K562 (cell line): ENCODE data around the gene SLC7A10. TPM values are rescaled to one million over a fixed set of nuclear protein-coding genes. Genes with fewer than 3 reads are reported as not detected.

Experiments
- ATAC-seq: fragments of 200-7000 bp; cut with Tn5 transposase; 3 replicates; pipeline ENCODE4 v1.9.1; 2020; ENCODE audit warnings: moderate library complexity
- BruUV-seq: library from RNA; stranded (reverse); fragments of 400-500 nt; replicated peaks from 2 replicates; lab custom pipeline; 2021; lab: Mats Ljungman, UMichigan
- CTCF ChIA-PET: fragments of 300-600 bp; formaldehyde crosslinking; extraction: SDS; loops from one replicate; lab custom pipeline; 2021; ENCODE audit warnings: low intra/inter-chr PET ratio; lab: Yijun Ruan, JAX
- POLR2A ChIA-PET: fragments of 300-600, 350-650 bp; sonication (Branson Sonifier 250); formaldehyde crosslinking; extraction: SDS; loops from one replicate; lab custom pipeline; 2021; ENCODE audit warnings: antibody characterized with exemption, inconsistent platforms; lab: Yijun Ruan, JAX
- DNase-seq, 4 experiments: peaks; one replicate each; pipeline versions ENCODE4 v3.0.0 to v3.0.0-alpha.2; 2011 to 2018; ENCODE audit warnings: low spot score in 3 of 4, mixed read lengths in 3 of 4; ENCODE audit errors: extremely low read depth in 1 of 4
- FAIRE-seq: peaks from 2 replicates; lab custom pipeline; 2011; peaks lifted over from hg19 to GRCh38; lab: Jason Lieb, UNC
- H2AFZ ChIP-seq: 2 replicates; pipeline ENCODE4 v1.6.0; 2011; ENCODE audit warnings: low read depth, low read length, control low read depth, inconsistent platforms
- H3K27ac ChIP-seq: fragments of 200-600 bp; 3 replicates; pipeline ENCODE4 v1.8.0; 2011; ENCODE audit warnings: low read depth, mild to moderate bottlenecking, control low read depth, inconsistent platforms, low read length, moderate library complexity, mixed read lengths; ENCODE audit errors: extremely low read depth
- H3K27me3 ChIP-seq, 2 experiments: fragments of 300-600 bp in 1 of 2; 2 replicates in 1 of 2; 3 replicates in 1 of 2; pipeline versions ENCODE4 v1.6.0 to v1.8.0; 2011; ENCODE audit warnings: inconsistent platforms in 2 of 2, low read length in 2 of 2, mild to moderate bottlenecking in 1 of 2, mixed read lengths in 1 of 2, moderate library complexity in 1 of 2; ENCODE audit not compliant: control insufficient read depth in 2 of 2, insufficient read depth in 2 of 2
- H3K36me3 ChIP-seq: fragments of 300-600 bp; 3 replicates; pipeline ENCODE4 v1.8.0; 2011; ENCODE audit warnings: mild to moderate bottlenecking, low read length, inconsistent platforms; ENCODE audit not compliant: control insufficient read depth, insufficient read depth
- H3K4me1 ChIP-seq, 2 experiments: fragments of 200-600 bp in 1 of 2; replicated peaks in 1 of 2; 2 replicates in 1 of 2; 3 replicates in 1 of 2; pipeline versions ENCODE4 v1.5.1 to v1.8.0; 2011; ENCODE audit warnings: inconsistent platforms in 2 of 2, low read length in 2 of 2, mild to moderate bottlenecking in 1 of 2, mixed read lengths in 1 of 2, moderate library complexity in 1 of 2; ENCODE audit not compliant: control insufficient read depth in 2 of 2, insufficient read depth in 2 of 2
- H3K4me2 ChIP-seq: 2 replicates; pipeline ENCODE4 v1.6.1; 2011; ENCODE audit warnings: low read length, control low read depth, inconsistent platforms, mixed read lengths; ENCODE audit not compliant: insufficient read depth
- H3K4me3 ChIP-seq: fragments of 200-600 bp; sonication (generic), shearing (Covaris generic); 2 replicates; pipeline ENCODE4 v1.5.1; 2016; ENCODE audit warnings: control low read depth, inconsistent platforms
- H3K79me2 ChIP-seq: fragments of 200-600 bp; 3 replicates; pipeline ENCODE4 v1.8.0; 2011; ENCODE audit warnings: low read length, inconsistent platforms; ENCODE audit not compliant: control insufficient read depth, insufficient read depth
- H3K9ac ChIP-seq, 2 experiments: 2 replicates each; pipeline versions ENCODE4 v1.6.0 to v1.6.1; 2011; ENCODE audit warnings: low read depth in 2 of 2, low read length in 2 of 2, control low read depth in 1 of 2, inconsistent platforms in 1 of 2, mild to moderate bottlenecking in 1 of 2, mixed read lengths in 1 of 2; ENCODE audit not compliant: insufficient read depth in 1 of 2
- H3K9me1 ChIP-seq: one replicate; pipeline ENCODE4 v1.6.0; 2011; ENCODE audit warnings: inconsistent platforms, mild to moderate bottlenecking, low read length, moderate library complexity; ENCODE audit not compliant: control insufficient read depth, insufficient read depth
- H3K9me3 ChIP-seq: replicated peaks from 2 replicates; pipeline ENCODE4 v1.5.1; 2011; ENCODE audit warnings: low read depth, low read length, inconsistent platforms; ENCODE audit not compliant: control insufficient read depth, insufficient read depth
- H4K20me1 ChIP-seq: replicated peaks from 2 replicates; pipeline ENCODE4 v1.6.1; 2011; ENCODE audit warnings: low read length, inconsistent platforms, mixed read lengths; ENCODE audit not compliant: control insufficient read depth, insufficient read depth
- CCNT2 ChIP-seq: IDR thresholded peaks from 2 replicates; pipeline ENCODE4 v1.6.1; 2011; ENCODE audit warnings: borderline replicate concordance, low read depth, mild to moderate bottlenecking, moderate library complexity, mixed read lengths, low read length; ENCODE audit not compliant: insufficient read length; ENCODE audit errors: extremely low read depth
- CXXC5 ChIP-seq: fragments of 250-450 bp; sonication (Bioruptor Pico); IDR thresholded peaks from 2 replicates; pipeline ENCODE4 v1.8.0; 2022; ENCODE audit warnings: inconsistent platforms, mild to moderate bottlenecking, moderate library complexity
- FOXJ2 ChIP-seq: fragments of 200-800 bp; sonication (Bioruptor generic); IDR thresholded peaks from 2 replicates; pipeline ENCODE4 v1.6.1; 2016; ENCODE audit warnings: missing genetic modification characterization, missing compliant biosample characterization
- FOXP1 ChIP-seq: sonication (generic); formaldehyde crosslinking; IDR thresholded peaks from 2 replicates; pipeline ENCODE4 v1.8.0; 2022; ENCODE audit warnings: mild to moderate bottlenecking, missing genetic modification reagents
- RAD21 ChIP-seq, 2 experiments: fragments of 250-450 bp in 1 of 2; fragments of 450-650 bp in 1 of 2; sonication (Bioruptor Pico) in 1 of 2; formaldehyde crosslinking in 1 of 2; IDR thresholded peaks in 1 of 2; conservative IDR thresholded peaks in 1 of 2; 2 replicates each; pipeline versions ENCODE4 v1.4.0 to v1.8.0; 2020 to 2022; ENCODE audit warnings: mild to moderate bottlenecking in 2 of 2, moderate library complexity in 1 of 2
- SAFB ChIP-seq: fragments of 200-400 bp; formaldehyde crosslinking; IDR thresholded peaks from 2 replicates; pipeline ENCODE4 v1.6.1; 2017; ENCODE audit warnings: low read depth, low read length, borderline replicate concordance
- XRCC3 ChIP-seq: fragments of 450-650 bp; IDR thresholded peaks from 2 replicates; pipeline ENCODE4 v1.6.1; 2017; ENCODE audit warnings: mild to moderate bottlenecking, moderate library complexity
- WGBS: fragments of 100-300 bp; shearing (Covaris generic); methylation state at CpG from one replicate; pipeline ENCODE4 v1.1.6; 2016; ENCODE audit warnings: low coverage, mixed read lengths; ENCODE audit not compliant: insufficient coverage; ENCODE audit errors: missing lambda C conversion rate; 5-methylcytosine and 5-hydroxymethylcytosine counted together
- in situ Hi-C: fragments of 300-500 bp; cut with MboI; formaldehyde crosslinking; loops from 4 replicates; pipeline ENCODE4 v1.15.0; 2018; ENCODE audit warnings: inconsistent platforms, mixed read lengths
- intact Hi-C: fragments of 100-400 bp; cut with micrococcal nuclease; formaldehyde crosslinking; loops from 2 replicates; pipeline ENCODE4 v1.14.2; 2022
- polyA plus RNA-seq, 8 experiments: library from polyadenylated mRNA; depleted of rRNA in 4 of 8; stranded (reverse) in 5 of 8; unstranded in 3 of 8; fragments of >200 nt; fragmentation: Nextera tagmentation in 2 of 8; fragmentation: Illumina TruSeq in 1 of 8; extraction: Ambion mirVana in 2 of 8; extraction: Trizol in 1 of 8; gene quantifications; 2 replicates each; pipeline versions ENCODE4 v1.2.1 to v1.2.3, GENCODE V29; 2011 to 2014; ENCODE audit warnings: inconsistent platforms in 1 of 8, missing spikeins in 1 of 8
- total RNA-seq, 7 experiments: library from RNA; depleted of rRNA in 6 of 7; stranded (reverse); fragments of >200 nt in 6 of 7; fragmentation: Illumina TruSeq in 2 of 7; extraction: Trizol in 2 of 7; gene quantifications; 2 replicates each; pipeline versions ENCODE4 v1.2.1 to v1.2.3, GENCODE V29; 2011 to 2021; ENCODE audit warnings: low replicate concordance in 1 of 7
- TF ChIP-seq, protein P1 (sequence below): IDR thresholded peaks from 2 replicates; pipeline ENCODE4 v1.6.1; 2011; ENCODE audit warnings: borderline replicate concordance, low read depth, mild to moderate bottlenecking, moderate library complexity, low read length; ENCODE audit not compliant: insufficient read depth, poor library complexity, severe bottlenecking
- TF ChIP-seq, protein P2 (sequence below), 3 experiments: IDR thresholded peaks in 2 of 3; conservative IDR thresholded peaks in 1 of 3; 2 replicates each; pipeline ENCODE4 v1.5.1; 2011 to 2012; ENCODE audit warnings: low read length in 3 of 3, mild to moderate bottlenecking in 3 of 3, control low read depth in 2 of 3, improper control_type of control experiment in 1 of 3, inconsistent platforms in 1 of 3, low read depth in 1 of 3, mixed read lengths in 1 of 3, moderate library complexity in 1 of 3; ENCODE audit not compliant: insufficient read depth in 2 of 3
- TF ChIP-seq, protein P3 (sequence below): fragments of 250-450 bp; sonication (Bioruptor Pico); IDR thresholded peaks from 2 replicates; pipeline ENCODE4 v1.4.0; 2020; ENCODE audit warnings: mild to moderate bottlenecking, moderate library complexity
- TF ChIP-seq, protein P4 (sequence below): fragments of 450-650 bp; IDR thresholded peaks from 2 replicates; pipeline ENCODE4 v1.6.1; 2016; ENCODE audit warnings: low read depth, mild to moderate bottlenecking, moderate library complexity

The SLC7A10 gene
- total and polyA plus RNA-seq, 9 of the 15 experiments (the other 6 are each of a cell fraction or from before 2014, with no cell fraction given), result 0.07 TPM; not detected in 8

DNA sequence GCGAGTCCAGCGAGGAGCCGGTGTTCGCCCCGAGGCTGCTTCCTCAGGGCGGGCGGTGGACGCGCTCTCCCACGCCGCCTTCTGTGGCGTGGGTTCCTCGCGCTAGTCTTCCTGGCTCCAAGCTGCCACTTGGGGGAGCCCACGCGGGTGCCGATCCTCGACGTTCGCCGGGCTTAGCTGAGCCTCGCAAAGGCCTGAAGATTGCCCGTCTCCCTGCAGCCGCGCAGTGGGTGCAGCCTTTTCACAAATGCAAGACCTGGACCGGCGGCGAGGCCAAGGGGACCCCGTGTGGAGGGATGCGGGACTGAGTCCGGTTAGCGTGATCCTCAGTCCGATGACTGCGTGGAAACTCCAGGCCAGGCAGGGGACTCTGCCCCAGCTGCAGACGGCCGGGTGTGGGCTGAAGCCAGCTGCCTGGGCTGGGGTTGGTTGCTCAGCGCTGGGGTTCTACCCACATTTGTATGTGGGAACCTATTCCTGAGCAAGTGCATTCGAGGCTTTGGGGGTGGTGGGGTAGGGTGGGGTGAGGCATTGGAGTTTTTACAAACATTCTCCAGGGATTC is 48.2 kb downstream of the SLC7A10 start:
- peaks cover 4% of the 10 kb centered on the region; the same call in 1 of the 2 replicates for H4K20me1 ChIP-seq
- peaks cover 12 to 30% of the 10 kb centered on the region in 2 experiments; a peak in 4 of 5 replicates for H3K4me1 ChIP-seq
- peak overlapping the region; percentile 75 for H2AFZ ChIP-seq
- under 1% methylated on average over 35 of the region's 38 CpGs for WGBS
- H3K4me2 ChIP-seq, result peak overlapping the region; percentile 74
- intact Hi-C loops, result loop anchor here (5.0 kb wide), 1 partner anchor 205 kb away; the partner anchor contains the start of genes CEP89 and FAAP24
- no peaks in the 10 kb centered on the region for H3K36me3 ChIP-seq
- peak; percentile 65 for ATAC-seq
- in situ Hi-C loops, result no loop called here
- peaks cover 6 to 13% of the 10 kb centered on the region in 2 experiments; a peak in 4 of 5 replicates for H3K27me3 ChIP-seq
- H3K27ac ChIP-seq, result peak overlapping the region; percentile 20; the same call in 1 of the 3 replicates
- CTCF ChIA-PET, result interaction anchor here (0.8 to 1.4 kb wide), 3 partner anchors 33 to 201 kb away, joined by 3 to 6 read pairs (median 3); no protein-coding TSS in a partner anchor
- FAIRE-seq, result no peak
- H3K9me3 ChIP-seq, result no peaks in the 10 kb centered on the region
- peaks cover 10% of the 10 kb centered on the region; the same call in 2 of the 3 replicates for H3K79me2 ChIP-seq
- peak overlapping the region; percentile 21 to 89; a peak in 3 of 4 replicates for H3K9ac ChIP-seq
- no peaks in the 10 kb centered on the region for H3K9me1 ChIP-seq
- H3K4me3 ChIP-seq, result peak overlapping the region; percentile 72
- no TSS peak for BruUV-seq
- peak in 1 of 4 experiments; percentile 55 for DNase-seq
- POLR2A ChIA-PET, result interaction anchor here (0.6 to 1.7 kb wide), 9 partner anchors 11 to 217 kb away, joined by 3 to 6 read pairs (median 3); partner anchors contain the start of gene CEBPG
- TF ChIP-seq, protein P1, sequence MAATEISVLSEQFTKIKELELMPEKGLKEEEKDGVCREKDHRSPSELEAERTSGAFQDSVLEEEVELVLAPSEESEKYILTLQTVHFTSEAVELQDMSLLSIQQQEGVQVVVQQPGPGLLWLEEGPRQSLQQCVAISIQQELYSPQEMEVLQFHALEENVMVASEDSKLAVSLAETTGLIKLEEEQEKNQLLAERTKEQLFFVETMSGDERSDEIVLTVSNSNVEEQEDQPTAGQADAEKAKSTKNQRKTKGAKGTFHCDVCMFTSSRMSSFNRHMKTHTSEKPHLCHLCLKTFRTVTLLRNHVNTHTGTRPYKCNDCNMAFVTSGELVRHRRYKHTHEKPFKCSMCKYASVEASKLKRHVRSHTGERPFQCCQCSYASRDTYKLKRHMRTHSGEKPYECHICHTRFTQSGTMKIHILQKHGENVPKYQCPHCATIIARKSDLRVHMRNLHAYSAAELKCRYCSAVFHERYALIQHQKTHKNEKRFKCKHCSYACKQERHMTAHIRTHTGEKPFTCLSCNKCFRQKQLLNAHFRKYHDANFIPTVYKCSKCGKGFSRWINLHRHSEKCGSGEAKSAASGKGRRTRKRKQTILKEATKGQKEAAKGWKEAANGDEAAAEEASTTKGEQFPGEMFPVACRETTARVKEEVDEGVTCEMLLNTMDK, result peak; percentile 58
- TF ChIP-seq, protein P2, sequence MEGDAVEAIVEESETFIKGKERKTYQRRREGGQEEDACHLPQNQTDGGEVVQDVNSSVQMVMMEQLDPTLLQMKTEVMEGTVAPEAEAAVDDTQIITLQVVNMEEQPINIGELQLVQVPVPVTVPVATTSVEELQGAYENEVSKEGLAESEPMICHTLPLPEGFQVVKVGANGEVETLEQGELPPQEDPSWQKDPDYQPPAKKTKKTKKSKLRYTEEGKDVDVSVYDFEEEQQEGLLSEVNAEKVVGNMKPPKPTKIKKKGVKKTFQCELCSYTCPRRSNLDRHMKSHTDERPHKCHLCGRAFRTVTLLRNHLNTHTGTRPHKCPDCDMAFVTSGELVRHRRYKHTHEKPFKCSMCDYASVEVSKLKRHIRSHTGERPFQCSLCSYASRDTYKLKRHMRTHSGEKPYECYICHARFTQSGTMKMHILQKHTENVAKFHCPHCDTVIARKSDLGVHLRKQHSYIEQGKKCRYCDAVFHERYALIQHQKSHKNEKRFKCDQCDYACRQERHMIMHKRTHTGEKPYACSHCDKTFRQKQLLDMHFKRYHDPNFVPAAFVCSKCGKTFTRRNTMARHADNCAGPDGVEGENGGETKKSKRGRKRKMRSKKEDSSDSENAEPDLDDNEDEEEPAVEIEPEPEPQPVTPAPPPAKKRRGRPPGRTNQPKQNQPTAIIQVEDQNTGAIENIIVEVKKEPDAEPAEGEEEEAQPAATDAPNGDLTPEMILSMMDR (IDR thresholded peaks at IDR 0.05 in 2 of 3, conservative IDR thresholded peaks at IDR 0.05 in 1 of 3; ENCODE audit: insufficient read depth in 2 of 3, low read depth in 1 of 3, low read length in 3 of 3), result peak; percentile 44 to 52 (median 46)
- TF ChIP-seq, protein P3, sequence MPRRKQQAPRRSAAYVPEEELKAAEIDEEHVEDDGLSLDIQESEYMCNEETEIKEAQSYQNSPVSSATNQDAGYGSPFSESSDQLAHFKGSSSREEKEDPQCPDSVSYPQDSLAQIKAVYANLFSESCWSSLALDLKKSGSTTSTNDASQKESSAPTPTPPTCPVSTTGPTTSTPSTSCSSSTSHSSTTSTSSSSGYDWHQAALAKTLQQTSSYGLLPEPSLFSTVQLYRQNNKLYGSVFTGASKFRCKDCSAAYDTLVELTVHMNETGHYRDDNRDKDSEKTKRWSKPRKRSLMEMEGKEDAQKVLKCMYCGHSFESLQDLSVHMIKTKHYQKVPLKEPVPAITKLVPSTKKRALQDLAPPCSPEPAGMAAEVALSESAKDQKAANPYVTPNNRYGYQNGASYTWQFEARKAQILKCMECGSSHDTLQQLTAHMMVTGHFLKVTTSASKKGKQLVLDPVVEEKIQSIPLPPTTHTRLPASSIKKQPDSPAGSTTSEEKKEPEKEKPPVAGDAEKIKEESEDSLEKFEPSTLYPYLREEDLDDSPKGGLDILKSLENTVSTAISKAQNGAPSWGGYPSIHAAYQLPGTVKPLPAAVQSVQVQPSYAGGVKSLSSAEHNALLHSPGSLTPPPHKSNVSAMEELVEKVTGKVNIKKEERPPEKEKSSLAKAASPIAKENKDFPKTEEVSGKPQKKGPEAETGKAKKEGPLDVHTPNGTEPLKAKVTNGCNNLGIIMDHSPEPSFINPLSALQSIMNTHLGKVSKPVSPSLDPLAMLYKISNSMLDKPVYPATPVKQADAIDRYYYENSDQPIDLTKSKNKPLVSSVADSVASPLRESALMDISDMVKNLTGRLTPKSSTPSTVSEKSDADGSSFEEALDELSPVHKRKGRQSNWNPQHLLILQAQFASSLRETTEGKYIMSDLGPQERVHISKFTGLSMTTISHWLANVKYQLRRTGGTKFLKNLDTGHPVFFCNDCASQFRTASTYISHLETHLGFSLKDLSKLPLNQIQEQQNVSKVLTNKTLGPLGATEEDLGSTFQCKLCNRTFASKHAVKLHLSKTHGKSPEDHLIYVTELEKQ (CRISPR knock-in tag), result no peak
- peak; percentile 24 to 50; a peak in 3 of 4 replicates for TF ChIP-seq RAD21 (CRISPR knock-in tag; conservative IDR thresholded peaks at IDR 0.05 in 1 of 2, IDR thresholded peaks at IDR 0.05 in 1 of 2)
- no peak for TF ChIP-seq FOXP1 (CRISPR knock-in tag)
- no peak for TF ChIP-seq CCNT2
- TF ChIP-seq SAFB, result peak; percentile 100
- TF ChIP-seq XRCC3, result no peak
- peak; percentile 75 for TF ChIP-seq CXXC5
- TF ChIP-seq FOXJ2, result no peak; the same call in 1 of the 2 replicates
- TF ChIP-seq, protein P4, sequence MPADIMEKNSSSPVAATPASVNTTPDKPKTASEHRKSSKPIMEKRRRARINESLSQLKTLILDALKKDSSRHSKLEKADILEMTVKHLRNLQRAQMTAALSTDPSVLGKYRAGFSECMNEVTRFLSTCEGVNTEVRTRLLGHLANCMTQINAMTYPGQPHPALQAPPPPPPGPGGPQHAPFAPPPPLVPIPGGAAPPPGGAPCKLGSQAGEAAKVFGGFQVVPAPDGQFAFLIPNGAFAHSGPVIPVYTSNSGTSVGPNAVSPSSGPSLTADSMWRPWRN, result no peak
